ENCODE results near the gene CERS3.

Gene CERS3

DNA sequence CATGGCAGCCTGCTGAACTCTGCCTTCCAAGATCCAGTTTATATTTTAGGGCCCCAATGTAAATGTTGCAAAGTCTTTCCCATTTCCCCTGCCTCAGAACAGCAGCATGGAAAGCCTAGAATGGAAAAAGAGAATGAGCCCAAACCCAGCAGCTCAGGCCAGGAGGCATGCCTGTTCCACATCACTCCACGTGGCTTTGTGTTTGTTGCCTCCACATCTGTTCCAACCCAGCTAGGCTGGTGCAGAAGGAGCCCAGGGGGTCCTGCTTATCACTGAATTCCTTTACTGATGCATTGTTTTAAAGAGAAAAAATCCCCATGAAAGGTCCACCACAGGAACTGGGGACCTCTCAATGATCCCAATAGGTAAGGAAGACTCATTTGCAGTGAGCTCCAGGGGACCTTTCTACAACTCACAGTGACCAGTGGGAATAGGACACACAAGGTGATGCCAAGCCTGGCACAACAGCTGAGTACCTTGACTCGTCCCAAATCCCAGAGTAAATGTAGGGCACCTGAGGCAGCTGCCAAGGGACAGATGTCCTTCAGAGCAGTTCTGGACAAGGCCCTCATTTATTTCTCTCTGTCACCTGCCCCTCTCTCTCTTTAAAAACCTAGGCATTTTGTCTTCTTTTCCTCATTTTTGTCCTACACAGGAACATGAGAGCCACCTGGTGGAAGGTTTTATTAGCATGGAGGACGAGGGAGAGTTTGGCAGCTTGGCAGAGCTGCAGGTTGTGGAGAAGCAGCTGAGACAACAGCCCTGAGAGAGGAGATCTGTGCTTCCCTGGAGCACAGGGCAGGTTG, 145.2 kb downstream of the CERS3 start:
- no peak for DNase-seq (ENCODE audit: low spot score)

DNA sequence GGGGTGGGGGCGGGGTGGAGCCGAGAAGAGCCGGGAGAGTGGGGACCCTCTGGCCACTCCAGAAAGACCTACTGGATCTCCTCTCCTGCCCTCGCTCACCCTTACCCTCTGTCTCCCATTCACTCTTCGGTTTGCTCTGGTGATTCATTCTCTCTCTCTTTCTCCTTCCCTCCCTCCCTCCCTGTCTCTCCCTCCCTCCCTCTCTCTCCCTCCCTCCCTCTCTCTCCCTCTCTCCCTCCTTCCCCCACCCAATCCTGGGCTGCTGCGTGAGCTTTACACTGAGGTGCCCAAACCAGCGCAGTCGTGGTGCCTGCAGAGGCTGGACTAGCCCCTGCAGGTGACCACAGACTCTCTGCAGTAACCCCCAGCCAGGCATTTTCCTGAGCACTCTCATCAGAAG, 154.8 kb downstream of the CERS3 start:
- DNase-seq (ENCODE audit: low spot score), result no peak

GRCh38 chr15:100373120-100373896, 155.4 kb downstream of the CERS3 start:
- no peak for DNase-seq (ENCODE audit: low spot score)

DNA sequence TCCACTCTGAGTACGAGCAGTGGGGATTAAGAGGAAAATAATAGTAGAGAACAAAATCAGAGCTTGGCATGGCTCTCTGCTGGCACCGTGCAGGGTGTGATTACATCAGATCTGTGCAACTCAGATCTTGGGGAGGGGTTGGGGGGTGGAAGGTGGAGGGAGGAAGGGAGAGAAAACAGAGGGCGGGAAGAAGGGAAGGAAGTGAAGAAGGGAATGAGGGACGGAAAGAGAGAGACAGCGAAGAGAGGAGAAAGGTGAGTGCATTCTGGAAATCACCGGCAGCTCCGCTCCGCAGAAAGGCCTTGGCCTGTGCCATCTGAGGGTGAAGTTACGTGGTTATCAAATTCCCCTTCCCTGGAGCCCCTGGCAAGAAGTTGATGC, 156.0 kb downstream of the CERS3 start:
- DNase-seq (ENCODE audit: low spot score), result no peak

DNA sequence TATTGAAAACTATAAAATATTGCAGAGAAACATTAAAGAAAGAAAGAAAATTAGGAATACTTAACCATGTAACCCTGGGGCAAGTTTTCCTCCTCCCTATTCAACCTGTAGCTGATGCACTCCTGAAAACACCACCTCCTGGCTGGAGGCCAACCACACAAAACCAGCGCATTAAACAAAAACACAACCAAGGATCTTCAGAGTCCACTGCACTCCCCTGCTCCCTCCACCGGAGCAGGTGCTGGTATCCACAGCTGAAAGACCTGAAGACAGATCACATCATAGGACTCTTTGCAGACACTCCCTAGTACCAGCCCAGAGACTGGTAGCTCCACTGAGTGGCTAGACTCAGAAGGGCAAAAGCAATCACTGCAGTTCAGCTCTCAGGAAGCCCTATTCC, 173.4 kb downstream of the CERS3 start:
- no peak for DNase-seq (ENCODE audit: low spot score)

DNA sequence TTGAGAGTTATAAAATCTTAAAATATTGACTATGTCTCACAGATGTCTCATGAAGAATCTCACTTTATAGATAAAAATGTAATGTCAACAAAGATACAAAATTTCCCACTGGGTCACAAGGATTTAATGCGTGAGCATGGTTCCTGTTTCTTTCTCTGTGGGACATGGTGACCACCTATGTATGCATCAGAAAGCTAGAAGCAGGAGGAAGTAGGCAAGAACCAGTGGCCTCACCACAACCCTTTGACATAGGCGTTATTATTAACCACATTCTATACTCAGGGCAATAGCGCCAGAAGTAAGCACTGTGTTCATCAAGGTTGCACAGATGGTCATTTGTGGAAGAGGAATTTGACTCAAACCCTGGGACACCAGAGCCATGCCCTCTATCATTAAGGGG, 175.3 kb downstream of the CERS3 start:
- no peak for DNase-seq (ENCODE audit: low spot score)

DNA sequence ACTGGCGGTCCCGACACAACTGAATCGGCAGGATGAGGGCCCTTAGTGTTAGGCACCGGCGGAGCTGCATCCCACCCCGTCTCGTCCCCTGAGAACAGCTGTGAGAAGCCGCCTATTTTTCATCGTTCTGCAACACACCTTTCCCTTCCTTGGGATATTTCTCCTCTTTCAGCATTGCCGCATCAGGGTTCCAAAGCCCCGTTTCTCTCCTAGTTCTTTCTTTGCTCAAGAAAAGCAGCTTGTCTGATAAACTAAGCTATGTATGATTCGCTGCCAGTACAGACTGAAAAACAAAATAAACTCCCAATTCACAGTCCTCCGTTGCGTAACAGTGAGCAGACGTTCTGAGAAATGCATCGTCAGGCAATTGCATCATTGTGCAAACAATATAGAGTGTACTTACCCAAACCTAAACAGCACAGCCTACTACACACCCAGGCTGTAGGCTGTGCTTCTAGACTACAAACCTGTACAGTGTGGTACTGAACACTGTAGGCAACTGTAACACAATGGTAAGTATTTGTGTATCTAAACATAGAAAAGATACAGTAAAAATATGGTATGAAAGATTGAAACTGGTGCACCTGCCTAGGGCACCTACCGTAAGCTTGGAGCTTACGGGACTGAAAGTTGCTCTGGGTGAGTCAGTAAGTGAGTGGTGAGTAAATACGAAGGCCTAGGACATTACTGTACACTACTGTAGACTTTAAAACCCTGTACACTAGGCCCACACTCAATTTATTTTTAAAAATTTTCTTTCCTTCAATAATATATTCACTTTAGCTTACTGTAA, 178.1 kb downstream of the CERS3 start:
- DNase-seq (ENCODE audit: low spot score), result no peak

All from kidney capillary endothelial cell (primary cell).